OCI-LY7 (cell line): Measurements from ENCODE around the gene SLC25A23. TPM values are rescaled to one million over a fixed set of nuclear protein-coding genes. Genes with fewer than 3 reads are reported as not detected.
"Not testable (repeated sequence)": the region's sequence is repeated elsewhere in the genome, so short reads cannot be mapped to it uniquely, and the experiment has no call there.

Experiments
- BruUV-seq: library from RNA; stranded (reverse); fragments of 400-500 nt; replicated peaks from 2 replicates; lab custom pipeline; 2021; lab: Mats Ljungman, UMichigan
- CTCF ChIA-PET: fragments of 300-600 bp; sonication (Branson Sonifier 250); formaldehyde crosslinking; loops from one replicate; lab custom pipeline; 2022; ENCODE audit warnings: antibody characterized with exemption; ENCODE audit not compliant: unreplicated experiment; lab: Charles Lee
- POLR2A ChIA-PET: fragments of 300-600 bp; sonication (Branson Sonifier 250); formaldehyde crosslinking; loops from one replicate; lab custom pipeline; 2022; ENCODE audit warnings: antibody characterized with exemption; lab: Charles Lee
- DNase-seq: peaks from one replicate; pipeline ENCODE4 v3.0.0-alpha.2; 2015; ENCODE audit warnings: low spot score
- H2AFZ ChIP-seq: fragments of 200-600 bp; sonication (generic), shearing (Covaris generic); 2 replicates; pipeline ENCODE4 v1.6.1; 2014; ENCODE audit warnings: mild to moderate bottlenecking, antibody characterized with exemption, low read length, moderate library complexity
- H3K27ac ChIP-seq: fragments of 200-600 bp; sonication (generic); 2 replicates; pipeline ENCODE4 v1.5.1; 2014; ENCODE audit warnings: mixed run types, low read depth, mild to moderate bottlenecking, moderate library complexity, low read length, inconsistent platforms; ENCODE audit not compliant: poor library complexity, severe bottlenecking
- H3K36me3 ChIP-seq: fragments of 200-600 bp; sonication (generic); 2 replicates; pipeline ENCODE4 v1.6.1; 2014; ENCODE audit warnings: mild to moderate bottlenecking, antibody characterized with exemption, low read length, moderate library complexity, mixed read lengths; ENCODE audit not compliant: insufficient read depth
- H3K4me1 ChIP-seq: fragments of 200-600 bp; sonication (generic); 2 replicates; pipeline ENCODE4 v1.5.1; 2014; ENCODE audit warnings: mild to moderate bottlenecking, low read length; ENCODE audit not compliant: insufficient read depth, poor library complexity, severe bottlenecking
- H3K4me2 ChIP-seq: fragments of 200-600 bp; sonication (generic); 2 replicates; pipeline ENCODE4 v1.6.1; 2014; ENCODE audit warnings: mild to moderate bottlenecking, low read length
- H3K4me3 ChIP-seq: fragments of 200-600 bp; sonication (generic); 2 replicates; pipeline ENCODE4 v1.5.1; 2014; ENCODE audit warnings: mild to moderate bottlenecking, low read depth, low read length; ENCODE audit not compliant: poor library complexity, severe bottlenecking
- H3K79me2 ChIP-seq: fragments of 200-600 bp; sonication (generic); 2 replicates; pipeline ENCODE4 v1.6.1; 2016; ENCODE audit warnings: low read depth, mild to moderate bottlenecking, low read length, moderate library complexity, mixed read lengths; ENCODE audit not compliant: insufficient read depth
- H3K9me2 ChIP-seq: fragments of 200-600 bp; sonication (generic); 2 replicates; pipeline ENCODE4 v1.6.1; 2016; ENCODE audit warnings: mild to moderate bottlenecking, low read length, mixed read lengths; ENCODE audit not compliant: insufficient read depth
- H3K9me3 ChIP-seq: fragments of 200-600 bp; sonication (generic); 2 replicates; pipeline ENCODE4 v1.6.1; 2014; ENCODE audit warnings: mild to moderate bottlenecking, mixed run types, low read length, mixed read lengths
- H4K20me1 ChIP-seq: fragments of 200-600 bp; sonication (generic); 2 replicates; pipeline ENCODE4 v1.6.1; 2014; ENCODE audit warnings: mild to moderate bottlenecking, antibody characterized with exemption, low read length, moderate library complexity, mixed read lengths; ENCODE audit not compliant: insufficient read depth
- EZH2phosphoT487 ChIP-seq: fragments of 200-600 bp; sonication (generic); IDR thresholded peaks from 2 replicates; pipeline ENCODE4 v1.6.1; 2018; ENCODE audit warnings: low read depth, borderline replicate concordance, mild to moderate bottlenecking, mixed run types, antibody characterized with exemption, low read length, moderate library complexity, mixed read lengths
- intact Hi-C: fragments of 100-400 bp; cut with micrococcal nuclease; formaldehyde crosslinking; loops from one replicate; pipeline ENCODE4 v1.10.0; 2022; ENCODE audit not compliant: unreplicated experiment
- total RNA-seq, 2 experiments: library from RNA; depleted of rRNA in 1 of 2; stranded (reverse); fragments of >200 nt in 1 of 2; shearing (Covaris generic) in 1 of 2; gene quantifications; 2 replicates each; pipeline ENCODE4 v1.2.3, GENCODE V29; 2014 to 2022
- TF ChIP-seq, protein P1 (sequence below): fragments of 200-600 bp; sonication (generic); conservative IDR thresholded peaks from 2 replicates; pipeline ENCODE4 v1.5.1; 2014; ENCODE audit warnings: mild to moderate bottlenecking, antibody characterized with exemption, low read length, moderate library complexity, mixed read lengths

The SLC25A23 gene
- total RNA-seq, 2 experiments from 2014 or later = 50.9 to 65.7 TPM

GRCh38 chr19:6402837-6403608 lies 56.6 kb downstream of the SLC25A23 start:
- Histone ChIP-seq H2AFZ (no peak overlapping the region), H3K9me3 (no peaks in the 10 kb centered on the region), H3K4me3 (no peak overlapping the region), H4K20me1 (no peaks in the 10 kb centered on the region), H3K36me3 (no peaks in the 10 kb centered on the region), H3K27ac (no peak overlapping the region), H3K9me2 (no peaks in the 10 kb centered on the region), H3K79me2 (no peaks in the 10 kb centered on the region), H3K4me1 (no peaks in the 10 kb centered on the region), H3K4me2 (no peak overlapping the region)
- POLR2A ChIA-PET = interaction anchor here (0.7 kb wide), 3 partner anchors 200 to 1466 kb away, joined by 3 to 4 read pairs (median 3); no protein-coding TSS in a partner anchor
- no TSS peak for BruUV-seq
- CTCF ChIA-PET = no interaction called here
- TF ChIP-seq, protein P1, sequence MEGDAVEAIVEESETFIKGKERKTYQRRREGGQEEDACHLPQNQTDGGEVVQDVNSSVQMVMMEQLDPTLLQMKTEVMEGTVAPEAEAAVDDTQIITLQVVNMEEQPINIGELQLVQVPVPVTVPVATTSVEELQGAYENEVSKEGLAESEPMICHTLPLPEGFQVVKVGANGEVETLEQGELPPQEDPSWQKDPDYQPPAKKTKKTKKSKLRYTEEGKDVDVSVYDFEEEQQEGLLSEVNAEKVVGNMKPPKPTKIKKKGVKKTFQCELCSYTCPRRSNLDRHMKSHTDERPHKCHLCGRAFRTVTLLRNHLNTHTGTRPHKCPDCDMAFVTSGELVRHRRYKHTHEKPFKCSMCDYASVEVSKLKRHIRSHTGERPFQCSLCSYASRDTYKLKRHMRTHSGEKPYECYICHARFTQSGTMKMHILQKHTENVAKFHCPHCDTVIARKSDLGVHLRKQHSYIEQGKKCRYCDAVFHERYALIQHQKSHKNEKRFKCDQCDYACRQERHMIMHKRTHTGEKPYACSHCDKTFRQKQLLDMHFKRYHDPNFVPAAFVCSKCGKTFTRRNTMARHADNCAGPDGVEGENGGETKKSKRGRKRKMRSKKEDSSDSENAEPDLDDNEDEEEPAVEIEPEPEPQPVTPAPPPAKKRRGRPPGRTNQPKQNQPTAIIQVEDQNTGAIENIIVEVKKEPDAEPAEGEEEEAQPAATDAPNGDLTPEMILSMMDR = no peak
- TF ChIP-seq EZH2phosphoT487 = no peak
- intact Hi-C loops = no loop called here
- DNase-seq = no peak

DNA sequence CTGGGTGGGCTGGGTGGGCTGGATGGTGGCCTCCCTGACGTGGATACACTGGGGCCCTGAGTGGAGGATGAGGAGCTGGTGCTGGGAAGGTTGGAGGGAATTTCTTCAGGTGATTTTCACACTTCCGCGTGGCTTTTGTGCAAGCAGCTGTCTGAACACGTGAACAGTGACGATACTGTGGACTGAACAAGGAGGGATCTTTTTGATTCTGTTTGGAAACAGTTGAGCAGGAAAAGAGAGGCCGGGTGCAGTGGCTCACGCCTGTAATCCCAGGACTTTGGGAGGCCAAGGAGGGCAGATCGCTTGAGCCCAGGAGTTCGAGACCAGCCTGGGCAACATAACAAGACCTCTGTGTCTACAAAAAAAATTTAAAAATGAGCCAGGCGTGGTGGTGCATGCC lies 57.5 kb downstream of the SLC25A23 start:
- Histone ChIP-seq H4K20me1 (no peaks in the 10 kb centered on the region), H3K36me3 (no peaks in the 10 kb centered on the region), H3K79me2 (no peaks in the 10 kb centered on the region), H2AFZ (no peak overlapping the region), H3K27ac (no peak overlapping the region), H3K9me2 (no peaks in the 10 kb centered on the region), H3K4me2 (no peak overlapping the region), H3K9me3 (no peaks in the 10 kb centered on the region), H3K4me1 (no peaks in the 10 kb centered on the region), H3K4me3 (no peak overlapping the region)
- intact Hi-C loops = no loop called here
- POLR2A ChIA-PET = interaction anchor here (0.7 kb wide), 1 partner anchor 199 kb away, joined by 4 read pairs; no protein-coding TSS in a partner anchor
- BruUV-seq = no TSS peak
- no peak for DNase-seq
- CTCF ChIA-PET = no interaction called here
- TF ChIP-seq EZH2phosphoT487 = no peak
- TF ChIP-seq, protein P1 = no peak

DNA sequence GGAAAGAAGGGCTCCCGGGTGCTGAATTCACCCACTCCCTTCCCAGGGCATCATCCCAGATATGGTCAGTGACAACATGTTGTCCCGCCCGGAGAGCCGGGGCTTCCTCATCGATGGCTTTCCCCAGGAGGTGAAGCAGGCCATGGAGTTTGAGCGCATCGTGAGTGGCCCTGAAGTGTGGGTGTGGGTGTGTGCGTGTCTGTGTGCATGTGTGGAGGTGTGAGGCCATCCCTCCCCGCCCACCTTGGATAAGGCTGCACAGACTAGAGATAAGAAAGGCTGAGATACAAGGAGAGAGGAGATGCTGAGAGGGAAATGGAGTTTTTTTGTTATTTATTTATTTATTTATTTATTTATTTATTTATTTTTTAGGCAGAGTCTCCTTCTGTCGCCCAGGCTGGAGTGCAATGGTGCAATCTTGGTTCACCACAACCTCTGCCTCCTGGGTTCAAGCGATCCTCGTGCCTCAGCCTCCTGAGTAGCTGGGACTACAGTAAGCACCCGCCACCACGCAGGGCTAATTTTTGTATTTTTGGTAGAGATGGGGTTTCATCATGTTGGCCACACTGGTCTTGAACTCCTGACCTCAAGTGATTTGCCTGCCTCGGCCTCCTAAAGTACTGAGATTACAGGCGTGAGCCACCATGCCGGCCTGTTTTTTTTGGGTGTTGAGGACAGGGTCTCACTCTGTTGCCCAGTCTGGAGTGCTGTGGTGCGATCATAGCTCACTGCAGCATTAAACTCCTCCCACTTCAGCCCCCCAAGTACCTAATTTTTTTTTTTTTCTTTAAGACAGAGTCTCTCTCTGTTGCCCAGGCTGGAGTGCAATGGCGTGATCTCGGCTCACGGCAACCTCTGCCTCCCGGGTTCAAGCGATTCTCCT lies 59.3 kb downstream of the SLC25A23 start:
- H3K4me3 ChIP-seq, H3K4me2 ChIP-seq, H3K9me3 ChIP-seq, H3K9me2 ChIP-seq, H2AFZ ChIP-seq, H3K79me2 ChIP-seq, H4K20me1 ChIP-seq, H3K4me1 ChIP-seq, DNase-seq, H3K27ac ChIP-seq, CTCF ChIA-PET, H3K36me3 ChIP-seq, BruUV-seq, intact Hi-C loops: not testable (repeated sequence)
- POLR2A ChIA-PET = interaction anchor here (0.6 kb wide), 1 partner anchor 400 kb away, joined by 3 read pairs; no protein-coding TSS in a partner anchor
